Astrocyte (in vitro differentiated cells and primary cell): ENCODE data around the gene TMEM37. TPM values are rescaled to one million over a fixed set of nuclear protein-coding genes. Genes with fewer than 3 reads are reported as not detected.

Experiments
- DNase-seq: peaks from one replicate; pipeline ENCODE4 v3.0.0-alpha.2; 2010; ENCODE audit warnings: low read depth
- FAIRE-seq: peaks from 2 replicates; lab custom pipeline; 2011; peaks lifted over from hg19 to GRCh38; lab: Jason Lieb, UNC
- H2AFZ ChIP-seq: 2 replicates; pipeline ENCODE4 v1.6.0; 2012; ENCODE audit warnings: low read depth, low read length, inconsistent platforms
- H3K27ac ChIP-seq: 2 replicates; pipeline ENCODE4 v1.5.1; 2011; ENCODE audit warnings: low read depth, low read length, inconsistent platforms
- H3K27me3 ChIP-seq: 2 replicates; pipeline ENCODE4 v1.6.0; 2011; ENCODE audit warnings: low read length, inconsistent platforms; ENCODE audit not compliant: insufficient read depth
- H3K36me3 ChIP-seq: 2 replicates; pipeline ENCODE4 v1.5.1; 2011; ENCODE audit warnings: low read length, inconsistent platforms; ENCODE audit not compliant: insufficient read depth
- H3K4me1 ChIP-seq: 2 replicates; pipeline ENCODE4 v1.5.1; 2011; ENCODE audit warnings: low read length, inconsistent platforms; ENCODE audit not compliant: insufficient read depth
- H3K4me2 ChIP-seq: 2 replicates; pipeline ENCODE4 v1.6.0; 2012; ENCODE audit warnings: low read length, inconsistent platforms
- H3K4me3 ChIP-seq: 2 replicates; pipeline ENCODE4 v1.5.1; 2011; ENCODE audit warnings: low read depth, mild to moderate bottlenecking, low read length, inconsistent platforms; ENCODE audit not compliant: insufficient read depth
- H3K79me2 ChIP-seq: 2 replicates; pipeline ENCODE4 v1.6.0; 2012; ENCODE audit warnings: mild to moderate bottlenecking, low read length, inconsistent platforms; ENCODE audit not compliant: insufficient read depth
- H3K9ac ChIP-seq: 2 replicates; pipeline ENCODE4 v1.6.0; 2012; ENCODE audit warnings: mild to moderate bottlenecking, low read length, inconsistent platforms
- H3K9me3 ChIP-seq: 2 replicates; pipeline ENCODE4 v1.5.1; 2012; ENCODE audit warnings: low read depth, mild to moderate bottlenecking, low read length, inconsistent platforms; ENCODE audit not compliant: insufficient read depth
- H4K20me1 ChIP-seq: 2 replicates; pipeline ENCODE4 v1.6.0; 2012; ENCODE audit warnings: low read length, inconsistent platforms; ENCODE audit not compliant: insufficient read depth
- H3K27ac Mint-ChIP-seq: one replicate; pipeline ENCODE4 v1.8.0; 2021; ENCODE audit warnings: mild to moderate bottlenecking, mixed read lengths; ENCODE audit not compliant: unreplicated experiment
- H3K27me3 Mint-ChIP-seq: one replicate; pipeline ENCODE4 v1.8.0; 2021; ENCODE audit warnings: low read depth, mixed read lengths; ENCODE audit not compliant: unreplicated experiment
- H3K36me3 Mint-ChIP-seq: one replicate; pipeline ENCODE4 v1.8.0; 2021; ENCODE audit warnings: low read depth, mixed read lengths; ENCODE audit not compliant: unreplicated experiment
- H3K4me1 Mint-ChIP-seq: one replicate; pipeline ENCODE4 v1.8.0; 2021; ENCODE audit warnings: low read depth, mixed read lengths; ENCODE audit not compliant: unreplicated experiment
- H3K4me3 Mint-ChIP-seq: one replicate; pipeline ENCODE4 v1.8.0; 2021; ENCODE audit warnings: mild to moderate bottlenecking, moderate library complexity, mixed read lengths; ENCODE audit not compliant: unreplicated experiment
- H3K9me3 Mint-ChIP-seq: one replicate; pipeline ENCODE4 v1.8.0; 2021; ENCODE audit warnings: mild to moderate bottlenecking, mixed read lengths; ENCODE audit not compliant: unreplicated experiment
- CTCF ChIP-seq: IDR thresholded peaks from 2 replicates; pipeline ENCODE4 v1.5.1; 2011; ENCODE audit warnings: low read depth, mild to moderate bottlenecking, inconsistent platforms, low read length, moderate library complexity; ENCODE audit not compliant: insufficient read depth
- EZH2 ChIP-seq: IDR thresholded peaks from 2 replicates; pipeline ENCODE4 v1.6.1; 2012; ENCODE audit warnings: mild to moderate bottlenecking, low read length, inconsistent platforms; ENCODE audit not compliant: insufficient read depth
- total RNA-seq: library from RNA; stranded (reverse); gene quantifications from 2 replicates; pipeline ENCODE4 v1.2.1, GENCODE V29; 2021

The TMEM37 gene
- total RNA-seq, 1 donor from 2014 or later = 1.6 TPM

- no peak for DNase-seq
- H3K27ac ChIP-seq = no peak overlapping the region
Measured at GRCh38 chr2:119480718-119481142, 49.1 kb downstream of the TMEM37 start.

GRCh38 chr2:119481501-119482455 is 50.1 kb downstream of the TMEM37 start:
- Mint-ChIP-seq H3K4me1 (peaks cover 18% of the 10 kb centered on the region), H3K27me3 (peaks cover 33% of the 10 kb centered on the region), H3K4me3 (no peak overlapping the region), H3K27ac (no peak overlapping the region), H3K9me3 (no peaks in the 10 kb centered on the region), H3K36me3 (no peaks in the 10 kb centered on the region)
- H2AFZ ChIP-seq = no peak overlapping the region
- DNase-seq (no peak), FAIRE-seq (no peak)
- TF ChIP-seq EZH2 (no peak), CTCF (no peak)
- H3K9ac ChIP-seq = no peak overlapping the region
- no peaks in the 10 kb centered on the region for H3K4me1 ChIP-seq
- H3K36me3 ChIP-seq = no peaks in the 10 kb centered on the region
- no peaks in the 10 kb centered on the region for H3K79me2 ChIP-seq
- H3K4me3 ChIP-seq = no peak overlapping the region
- H3K27ac ChIP-seq = no peak overlapping the region
- H4K20me1 ChIP-seq = no peaks in the 10 kb centered on the region
- H3K4me2 ChIP-seq = no peak overlapping the region
- H3K27me3 ChIP-seq = peaks cover 5% of the 10 kb centered on the region
- H3K9me3 ChIP-seq = no peaks in the 10 kb centered on the region

More at GRCh38 chr2:119480718-119481142, 49.1 kb downstream of the TMEM37 start:
- H3K36me3 ChIP-seq = no peaks in the 10 kb centered on the region
- no peak overlapping the region for H3K4me2 ChIP-seq
- Mint-ChIP-seq H3K4me3 (no peak overlapping the region), H3K9me3 (no peaks in the 10 kb centered on the region), H3K27me3 (peaks cover 37% of the 10 kb centered on the region), H3K27ac (no peak overlapping the region), H3K36me3 (no peaks in the 10 kb centered on the region), H3K4me1 (peaks cover 12% of the 10 kb centered on the region)
- no peak for TF ChIP-seq CTCF
- no peak for TF ChIP-seq EZH2
- FAIRE-seq = no peak
- no peak overlapping the region for H2AFZ ChIP-seq
- H3K9ac ChIP-seq = no peak overlapping the region
- H4K20me1 ChIP-seq = no peaks in the 10 kb centered on the region
- peaks cover 3% of the 10 kb centered on the region for H3K4me1 ChIP-seq
- peaks cover 5% of the 10 kb centered on the region for H3K27me3 ChIP-seq
- H3K79me2 ChIP-seq = no peaks in the 10 kb centered on the region
- H3K9me3 ChIP-seq = no peaks in the 10 kb centered on the region
- no peak overlapping the region for H3K4me3 ChIP-seq
